Hepatocyte (in vitro differentiated cells): ENCODE measurements around the gene ADAMTS5.

ENCODE experiments used
- EZH2 ChIP-seq: fragments of 200-600 bp; sonication (generic); IDR thresholded peaks from 2 replicates; pipeline ENCODE4 v1.6.1; 2016; ENCODE audit warnings: antibody characterized with exemption, mild to moderate bottlenecking, borderline replicate concordance
- EZH2phosphoT487 ChIP-seq: fragments of 200-600 bp; sonication (generic); IDR thresholded peaks from one replicate; pipeline ENCODE4 v1.6.1; 2018; ENCODE audit warnings: antibody characterized with exemption, mild to moderate bottlenecking, low read depth, moderate library complexity; ENCODE audit not compliant: unreplicated experiment, severe bottlenecking
- TF ChIP-seq, protein P1 (sequence below): fragments of 200-600 bp; sonication (generic); IDR thresholded peaks from 2 replicates; pipeline ENCODE4 v1.5.1; 2016; ENCODE audit warnings: antibody characterized with exemption, mild to moderate bottlenecking; ENCODE audit not compliant: poor library complexity

DNA sequence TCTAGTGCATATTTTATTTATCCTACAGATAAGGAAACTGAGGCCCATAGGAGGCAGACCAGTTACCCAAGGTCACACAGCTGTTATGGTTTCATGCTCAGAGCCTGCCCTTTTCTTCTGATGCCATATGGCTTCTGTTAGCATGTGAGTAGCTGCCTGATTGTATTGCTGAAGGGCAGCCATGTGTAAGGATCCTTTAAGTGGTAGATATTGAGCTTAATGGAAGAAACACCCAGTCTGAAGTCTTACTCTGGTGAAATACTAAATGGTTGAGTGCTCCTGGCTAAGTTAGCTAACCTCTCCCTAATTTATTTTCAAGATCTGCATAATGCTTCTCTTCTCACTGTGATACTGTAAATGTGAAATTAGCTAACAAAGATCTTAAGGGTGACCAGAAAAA is 30.9 kb downstream of the ADAMTS5 start:
- TF ChIP-seq, protein P1, sequence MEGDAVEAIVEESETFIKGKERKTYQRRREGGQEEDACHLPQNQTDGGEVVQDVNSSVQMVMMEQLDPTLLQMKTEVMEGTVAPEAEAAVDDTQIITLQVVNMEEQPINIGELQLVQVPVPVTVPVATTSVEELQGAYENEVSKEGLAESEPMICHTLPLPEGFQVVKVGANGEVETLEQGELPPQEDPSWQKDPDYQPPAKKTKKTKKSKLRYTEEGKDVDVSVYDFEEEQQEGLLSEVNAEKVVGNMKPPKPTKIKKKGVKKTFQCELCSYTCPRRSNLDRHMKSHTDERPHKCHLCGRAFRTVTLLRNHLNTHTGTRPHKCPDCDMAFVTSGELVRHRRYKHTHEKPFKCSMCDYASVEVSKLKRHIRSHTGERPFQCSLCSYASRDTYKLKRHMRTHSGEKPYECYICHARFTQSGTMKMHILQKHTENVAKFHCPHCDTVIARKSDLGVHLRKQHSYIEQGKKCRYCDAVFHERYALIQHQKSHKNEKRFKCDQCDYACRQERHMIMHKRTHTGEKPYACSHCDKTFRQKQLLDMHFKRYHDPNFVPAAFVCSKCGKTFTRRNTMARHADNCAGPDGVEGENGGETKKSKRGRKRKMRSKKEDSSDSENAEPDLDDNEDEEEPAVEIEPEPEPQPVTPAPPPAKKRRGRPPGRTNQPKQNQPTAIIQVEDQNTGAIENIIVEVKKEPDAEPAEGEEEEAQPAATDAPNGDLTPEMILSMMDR: no peak
- no peak for TF ChIP-seq EZH2
- TF ChIP-seq EZH2phosphoT487: no peak
